GM23248 (cell line): ENCODE data around the gene TCEAL9.

ENCODE experiments used
- EZH2 ChIP-seq: fragments of 200-600 bp; sonication (generic); IDR thresholded peaks from 2 replicates; pipeline ENCODE4 v1.6.1; 2018; ENCODE audit warnings: antibody characterized with exemption, mild to moderate bottlenecking; ENCODE audit not compliant: insufficient read depth, poor library complexity, severe bottlenecking
- EZH2phosphoT487 ChIP-seq: fragments of 200-600 bp; sonication (generic); IDR thresholded peaks from 2 replicates; pipeline ENCODE4 v1.6.1; 2018; ENCODE audit warnings: antibody characterized with exemption, moderate library complexity, mild to moderate bottlenecking, low read depth; ENCODE audit not compliant: insufficient read depth

DNA sequence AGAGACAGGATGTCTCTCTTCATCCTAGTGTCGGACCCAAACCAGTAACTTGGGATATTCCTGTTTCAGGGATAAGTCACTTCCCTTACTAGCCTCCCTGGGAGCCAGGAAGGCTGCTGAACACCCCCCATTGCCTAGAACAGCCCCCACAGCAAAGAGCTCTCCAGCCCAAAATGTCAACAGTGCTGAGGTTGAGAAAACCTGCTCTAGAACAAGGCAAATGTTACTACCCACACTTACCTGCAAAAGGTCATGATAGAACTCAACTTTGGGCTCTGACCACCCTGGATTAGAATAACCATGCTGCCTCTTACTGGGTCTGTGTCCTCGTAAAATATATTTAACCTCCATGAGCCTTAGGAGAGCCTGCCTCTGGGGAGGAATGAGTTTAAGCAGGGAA is 40.4 kb downstream of the TCEAL9 start:
- TF ChIP-seq EZH2 (no peak), EZH2phosphoT487 (no peak)
